Mesendoderm (in vitro differentiated cells): ENCODE data around the gene DNAJC15.
A peak's percentile ranks its signal among the peaks of the same experiment; 100 is the strongest.

Source experiments
- DNase-seq: peaks from one replicate; pipeline ENCODE4 v3.0.0; 2013
- H2AK5ac ChIP-seq: 2 replicates; pipeline ENCODE4 v1.6.1; 2013; ENCODE audit warnings: low read length, inconsistent platforms
- H2BK120ac ChIP-seq: 2 replicates; pipeline ENCODE4 v1.6.1; 2013; ENCODE audit warnings: low read depth, mild to moderate bottlenecking, low read length, moderate library complexity, mixed read lengths
- H2BK15ac ChIP-seq: replicated peaks from 2 replicates; pipeline ENCODE4 v1.6.1; 2013; ENCODE audit warnings: low read depth, mild to moderate bottlenecking, moderate library complexity
- H2BK5ac ChIP-seq: 2 replicates; pipeline ENCODE4 v1.6.1; 2013; ENCODE audit warnings: low read length, inconsistent platforms
- H3K18ac ChIP-seq: 2 replicates; pipeline ENCODE4 v1.6.1; 2013; ENCODE audit warnings: mild to moderate bottlenecking, low read length, mixed read lengths
- H3K23ac ChIP-seq: one replicate; pipeline ENCODE4 v1.6.1; 2013; ENCODE audit warnings: low read length
- H3K27ac ChIP-seq: 2 replicates; pipeline ENCODE4 v1.5.1; 2013; ENCODE audit warnings: low read depth, mild to moderate bottlenecking, inconsistent platforms, low read length, moderate library complexity
- H3K27me3 ChIP-seq: 2 replicates; pipeline ENCODE4 v1.6.1; 2013; ENCODE audit warnings: low read length, control low read depth, mild to moderate bottlenecking, inconsistent platforms; ENCODE audit not compliant: insufficient read depth, poor library complexity
- H3K36me3 ChIP-seq: 2 replicates; pipeline ENCODE4 v1.6.1; 2013; ENCODE audit warnings: low read length, inconsistent platforms; ENCODE audit not compliant: control insufficient read depth, insufficient read depth
- H3K4ac ChIP-seq: one replicate; pipeline ENCODE4 v1.6.1; 2013; ENCODE audit warnings: low read depth, mild to moderate bottlenecking, low read length, moderate library complexity
- H3K4me1 ChIP-seq: 2 replicates; pipeline ENCODE4 v1.6.1; 2013; ENCODE audit warnings: low read depth, low read length, inconsistent platforms; ENCODE audit not compliant: control insufficient read depth
- H3K4me2 ChIP-seq: 2 replicates; pipeline ENCODE4 v1.6.1; 2013; ENCODE audit warnings: low read length
- H3K4me3 ChIP-seq: 2 replicates; pipeline ENCODE4 v1.5.1; 2013; ENCODE audit warnings: mild to moderate bottlenecking, low read length
- H3K56ac ChIP-seq: one replicate; pipeline ENCODE4 v1.6.1; 2013; ENCODE audit warnings: low read length
- H3K79me1 ChIP-seq: 2 replicates; pipeline ENCODE4 v1.6.1; 2013; ENCODE audit warnings: low read length, inconsistent platforms
- H3K79me2 ChIP-seq: 2 replicates; pipeline ENCODE4 v1.6.1; 2013; ENCODE audit warnings: mild to moderate bottlenecking, low read length; ENCODE audit not compliant: control insufficient read depth, insufficient read depth
- H3K9ac ChIP-seq: 2 replicates; pipeline ENCODE4 v1.6.1; 2013; ENCODE audit warnings: low read length, inconsistent platforms
- H4K5ac ChIP-seq: one replicate; pipeline ENCODE4 v1.6.1; 2013; ENCODE audit warnings: low read length
- H4K8ac ChIP-seq: one replicate; pipeline ENCODE4 v1.6.1; 2013; ENCODE audit warnings: low read depth, mild to moderate bottlenecking, control low read depth, low read length, moderate library complexity
- WGBS: extraction: QIAGEN DNeasy Blood & Tissue Kit; methylation state at CpG from one replicate; pipeline ENCODE4 v1.1.7; 2013; ENCODE audit warnings: low lambda C conversion rate, missing lambda C conversion rate; ENCODE audit not compliant: insufficient coverage; ENCODE audit errors: extremely low coverage; 5-methylcytosine and 5-hydroxymethylcytosine counted together

DNAJC15 gene

DNA sequence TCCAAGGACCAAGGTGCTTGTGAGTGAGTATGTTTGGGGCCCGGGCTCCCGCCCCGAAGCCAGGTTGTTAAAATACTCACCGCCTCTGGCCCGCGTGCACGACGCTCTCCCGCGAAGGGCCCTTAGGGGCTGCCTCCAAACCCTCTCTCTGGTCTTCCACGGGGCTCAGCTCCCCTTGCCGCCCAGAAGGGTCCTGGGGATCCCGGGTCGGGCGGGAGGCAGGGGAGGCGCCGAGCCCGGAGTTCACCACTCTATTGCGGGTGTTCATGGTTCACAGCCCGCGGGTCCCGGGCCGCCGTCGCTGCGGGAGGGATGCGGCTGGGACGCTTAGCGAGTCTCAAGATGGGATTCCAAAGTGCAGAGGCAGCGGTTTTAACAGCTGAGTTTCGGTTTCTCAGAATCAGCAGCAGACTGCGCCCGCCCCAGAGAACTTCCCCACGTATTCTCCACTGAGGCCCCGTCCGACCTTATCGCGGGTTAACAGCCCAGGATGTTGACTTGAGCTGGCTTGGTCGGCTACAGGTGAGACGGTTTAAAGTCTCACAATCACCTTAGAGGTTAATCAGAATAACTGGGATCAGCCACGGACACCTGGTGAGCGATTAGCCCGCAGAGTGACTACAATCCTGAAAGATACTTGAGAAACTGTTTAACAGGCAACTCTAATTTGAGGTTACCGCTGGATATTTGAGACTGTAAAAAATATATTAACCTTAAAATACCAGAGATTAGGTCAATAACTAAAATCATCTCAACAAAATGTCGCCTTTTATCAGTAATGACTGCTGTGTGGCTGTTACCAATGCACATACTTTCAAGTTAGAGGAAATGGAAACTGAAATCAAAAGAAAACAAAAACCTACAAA lies 31.3 kb upstream of the DNAJC15 start, which contains the start of gene EPSTI1:
EPSTI1 (minus strand) TSS at position 344 of the 866 bp plus-strand sequence; CDS start at position 268, 76 bp downstream.
- H3K27ac ChIP-seq = peak within 1 kb of the TSS; percentile 97
- peak; percentile 90 for DNase-seq
- no CpG with 5 or more reads among the region's 45 CpGs for WGBS

GRCh38 chr13:42992764-42993122 lies 30.6 kb upstream of the DNAJC15 start:
- DNase-seq = no peak
- Histone ChIP-seq H2BK120ac (peak overlapping the region; percentile 35), H3K4me3 (no peak overlapping the region), H3K9ac (no peak overlapping the region), H3K79me1 (no peaks in the 10 kb centered on the region), H2BK15ac (peak overlapping the region; percentile 79), H3K79me2 (no peaks in the 10 kb centered on the region), H3K4ac (peak overlapping the region; percentile 59), H3K18ac (peak overlapping the region; percentile 95), H2AK5ac (no peak overlapping the region), H3K36me3 (no peaks in the 10 kb centered on the region), H3K4me1 (peaks cover 6% of the 10 kb centered on the region), H3K4me2 (no peak overlapping the region), H3K27me3 (no peaks in the 10 kb centered on the region), H2BK5ac (peak overlapping the region; percentile 33), H3K23ac (peak overlapping the region; percentile 76), H4K5ac (no peak overlapping the region), H4K8ac (no peak overlapping the region), H3K56ac (peak overlapping the region; percentile 31), H3K27ac (no peak overlapping the region)
- no CpG with 5 or more reads among the region's 4 CpGs for WGBS

More for the DNA sequence above, 31.3 kb upstream of the DNAJC15 start, which contains the start of gene EPSTI1:
- Histone ChIP-seq H2BK5ac (peak within 1 kb of the TSS; percentile 62), H3K4me1 (peaks cover 6% of the 10 kb centered on the region), H3K27me3 (no peaks in the 10 kb centered on the region), H3K56ac (peak within 1 kb of the TSS; percentile 85), H3K4me2 (peak within 1 kb of the TSS; percentile 66), H3K79me1 (no peaks in the 10 kb centered on the region), H4K5ac (no peak within 1 kb of the TSS), H2AK5ac (no peak within 1 kb of the TSS), H3K9ac (peak within 1 kb of the TSS; percentile 80), H3K23ac (peak within 1 kb of the TSS; percentile 76), H2BK120ac (peak within 1 kb of the TSS; percentile 100), H3K4ac (peak within 1 kb of the TSS; percentile 100), H3K79me2 (no peaks in the 10 kb centered on the region), H2BK15ac (peak within 1 kb of the TSS; percentile 99), H4K8ac (peak within 1 kb of the TSS; percentile 7), H3K4me3 (peak within 1 kb of the TSS; percentile 6), H3K18ac (peak within 1 kb of the TSS; percentile 100), H3K36me3 (no peaks in the 10 kb centered on the region)

DNA sequence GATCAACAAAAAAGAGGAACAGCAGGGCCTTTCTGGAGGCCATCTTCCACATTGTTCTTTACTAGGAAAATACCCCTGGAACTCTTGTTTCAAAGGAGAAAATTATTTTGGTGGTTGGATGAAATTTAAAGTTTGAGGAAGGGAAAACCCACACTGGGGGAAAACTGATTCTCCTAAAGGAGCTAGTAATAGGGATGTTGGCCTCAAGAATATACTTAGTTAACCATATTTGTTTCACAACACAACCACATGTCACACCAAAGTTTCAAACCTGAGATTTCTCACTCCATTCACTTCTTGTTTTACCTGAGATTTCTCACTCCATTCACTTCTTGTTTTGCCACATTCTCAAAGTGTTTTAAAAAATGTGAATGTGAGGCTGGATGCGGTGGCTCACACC lies 28.5 kb upstream of the DNAJC15 start:
- WGBS = no CpG with 5 or more reads among the region's 1 CpG
- no peaks in the 10 kb centered on the region for H3K79me2 ChIP-seq
- H2BK15ac ChIP-seq = no peak overlapping the region
- no peak overlapping the region for H3K4ac ChIP-seq
- no peaks in the 10 kb centered on the region for H3K27me3 ChIP-seq
- no peak overlapping the region for H3K23ac ChIP-seq
- no peak overlapping the region for H3K18ac ChIP-seq
- H3K27ac ChIP-seq = no peak overlapping the region
- peaks cover 6% of the 10 kb centered on the region for H3K4me1 ChIP-seq
- H4K8ac ChIP-seq = no peak overlapping the region
- DNase-seq = no peak
- no peaks in the 10 kb centered on the region for H3K79me1 ChIP-seq
- no peak overlapping the region for H4K5ac ChIP-seq
- H3K9ac ChIP-seq = no peak overlapping the region
- H3K4me2 ChIP-seq = no peak overlapping the region
- H3K56ac ChIP-seq = no peak overlapping the region
- no peak overlapping the region for H2BK5ac ChIP-seq
- H3K36me3 ChIP-seq = no peaks in the 10 kb centered on the region
- H2BK120ac ChIP-seq = no peak overlapping the region
- H2AK5ac ChIP-seq = no peak overlapping the region
- no peak overlapping the region for H3K4me3 ChIP-seq

DNA sequence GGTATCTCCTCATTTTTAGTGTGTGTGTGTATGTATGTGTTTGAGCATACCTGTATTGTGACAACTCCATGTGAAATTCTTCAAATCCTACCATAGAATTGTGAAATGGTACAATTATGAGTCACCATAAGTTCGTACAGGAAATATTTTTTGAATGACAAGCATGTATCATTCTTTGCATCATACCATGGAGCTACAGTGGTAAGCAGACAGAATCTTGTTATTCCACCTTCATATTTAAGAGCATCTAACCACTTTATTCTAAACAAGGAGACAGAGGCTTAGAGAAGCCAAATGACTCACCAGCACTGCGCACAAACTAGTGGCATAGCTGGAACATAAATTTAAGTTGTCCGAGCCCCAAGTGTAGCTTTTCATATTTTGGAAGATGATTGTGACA lies 26.8 kb upstream of the DNAJC15 start:
- Histone ChIP-seq H3K27ac (no peak overlapping the region), H3K79me1 (no peaks in the 10 kb centered on the region), H2BK5ac (no peak overlapping the region), H3K4ac (no peak overlapping the region), H3K56ac (no peak overlapping the region), H3K36me3 (no peaks in the 10 kb centered on the region), H3K27me3 (no peaks in the 10 kb centered on the region), H4K5ac (no peak overlapping the region), H2BK120ac (peak overlapping the region; percentile 39), H3K18ac (no peak overlapping the region), H3K23ac (no peak overlapping the region), H4K8ac (no peak overlapping the region), H3K4me2 (no peak overlapping the region), H3K9ac (no peak overlapping the region), H3K79me2 (no peaks in the 10 kb centered on the region), H3K4me1 (peaks cover 5% of the 10 kb centered on the region), H3K4me3 (no peak overlapping the region), H2BK15ac (peak overlapping the region; percentile 64), H2AK5ac (no peak overlapping the region)
- no CpG with 5 or more reads among the region's 3 CpGs for WGBS
- no peak for DNase-seq

DNA sequence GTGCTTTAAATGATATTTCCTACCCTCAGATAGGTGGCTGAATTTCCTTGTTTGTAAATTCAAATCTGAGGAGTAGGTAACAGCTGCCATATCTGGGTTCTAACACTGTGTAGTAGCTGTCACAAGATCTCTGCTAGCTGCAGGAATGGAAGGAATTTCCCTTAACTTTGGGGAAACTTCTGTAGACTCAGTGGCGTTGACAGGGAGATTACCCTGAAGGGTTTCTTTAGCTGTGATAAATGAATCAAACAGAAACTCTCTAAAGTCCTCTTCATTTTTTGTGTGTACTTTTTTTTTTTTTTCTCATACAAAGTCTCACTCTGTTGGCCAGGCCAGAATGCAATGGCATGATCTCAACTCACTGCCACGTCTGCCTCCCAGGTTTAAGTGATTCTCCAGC lies 26.0 kb upstream of the DNAJC15 start:
- Histone ChIP-seq H3K4me3 (no peak overlapping the region), H3K27me3 (no peaks in the 10 kb centered on the region), H3K56ac (no peak overlapping the region), H3K36me3 (no peaks in the 10 kb centered on the region), H4K5ac (no peak overlapping the region), H2AK5ac (no peak overlapping the region), H3K27ac (no peak overlapping the region), H3K4me1 (peaks cover 5% of the 10 kb centered on the region), H3K79me2 (no peaks in the 10 kb centered on the region), H2BK120ac (no peak overlapping the region), H3K23ac (no peak overlapping the region), H3K79me1 (no peaks in the 10 kb centered on the region), H2BK5ac (no peak overlapping the region), H3K4ac (no peak overlapping the region), H2BK15ac (no peak overlapping the region), H3K4me2 (no peak overlapping the region), H3K18ac (no peak overlapping the region), H3K9ac (no peak overlapping the region), H4K8ac (no peak overlapping the region)
- DNase-seq = no peak
- WGBS = no CpG with 5 or more reads among the region's 2 CpGs
